AG04450 (cell line): ENCODE results near the gene ZFR2. TPM values are rescaled to one million over a fixed set of nuclear protein-coding genes. Genes with fewer than 3 reads are reported as not detected.

ENCODE experiments used
- CTCF ChIA-PET: fragments of 300-600, 350-600 bp; formaldehyde crosslinking; extraction: SDS; loops from one replicate; lab custom pipeline; 2022; ENCODE audit warnings: antibody characterized with exemption, inconsistent platforms; lab: Charles Lee
- POLR2A ChIA-PET: fragments of 350-600 bp; formaldehyde crosslinking; extraction: SDS; loops from one replicate; lab custom pipeline; 2021; ENCODE audit warnings: antibody characterized with exemption, inconsistent platforms; lab: Yijun Ruan, JAX
- DNase-seq: peaks from one replicate; pipeline ENCODE4 v3.0.0-alpha.2; 2011; ENCODE audit warnings: low read depth, low spot score
- H3K27ac ChIP-seq: one replicate; pipeline ENCODE4 v1.5.1; 2012; ENCODE audit warnings: low read depth, low read length, control low read depth
- H3K27me3 ChIP-seq: one replicate; pipeline ENCODE4 v1.6.0; 2012; ENCODE audit warnings: low read length; ENCODE audit not compliant: control insufficient read depth, insufficient read depth
- H3K4me3 ChIP-seq: 2 replicates; pipeline ENCODE4 v1.5.1; 2011; ENCODE audit warnings: mild to moderate bottlenecking, low read depth, low read length, control low read depth
- H3K9me3 ChIP-seq: 2 replicates; pipeline ENCODE4 v1.5.1; 2012; ENCODE audit warnings: low read length; ENCODE audit not compliant: control insufficient read depth, insufficient read depth
- polyA plus RNA-seq: library from polyadenylated mRNA; depleted of rRNA; stranded (reverse); fragments of >200 nt; gene quantifications from 2 replicates; pipeline ENCODE4 v1.2.3, GENCODE V29; 2011
- TF ChIP-seq, protein P1 (sequence below): IDR thresholded peaks from 2 replicates; pipeline ENCODE4 v1.5.1; 2011; ENCODE audit warnings: low read depth, low read length, control low read depth, inconsistent platforms

ZFR2 gene
- polyA plus RNA-seq, 1 experiment = not detected

DNA sequence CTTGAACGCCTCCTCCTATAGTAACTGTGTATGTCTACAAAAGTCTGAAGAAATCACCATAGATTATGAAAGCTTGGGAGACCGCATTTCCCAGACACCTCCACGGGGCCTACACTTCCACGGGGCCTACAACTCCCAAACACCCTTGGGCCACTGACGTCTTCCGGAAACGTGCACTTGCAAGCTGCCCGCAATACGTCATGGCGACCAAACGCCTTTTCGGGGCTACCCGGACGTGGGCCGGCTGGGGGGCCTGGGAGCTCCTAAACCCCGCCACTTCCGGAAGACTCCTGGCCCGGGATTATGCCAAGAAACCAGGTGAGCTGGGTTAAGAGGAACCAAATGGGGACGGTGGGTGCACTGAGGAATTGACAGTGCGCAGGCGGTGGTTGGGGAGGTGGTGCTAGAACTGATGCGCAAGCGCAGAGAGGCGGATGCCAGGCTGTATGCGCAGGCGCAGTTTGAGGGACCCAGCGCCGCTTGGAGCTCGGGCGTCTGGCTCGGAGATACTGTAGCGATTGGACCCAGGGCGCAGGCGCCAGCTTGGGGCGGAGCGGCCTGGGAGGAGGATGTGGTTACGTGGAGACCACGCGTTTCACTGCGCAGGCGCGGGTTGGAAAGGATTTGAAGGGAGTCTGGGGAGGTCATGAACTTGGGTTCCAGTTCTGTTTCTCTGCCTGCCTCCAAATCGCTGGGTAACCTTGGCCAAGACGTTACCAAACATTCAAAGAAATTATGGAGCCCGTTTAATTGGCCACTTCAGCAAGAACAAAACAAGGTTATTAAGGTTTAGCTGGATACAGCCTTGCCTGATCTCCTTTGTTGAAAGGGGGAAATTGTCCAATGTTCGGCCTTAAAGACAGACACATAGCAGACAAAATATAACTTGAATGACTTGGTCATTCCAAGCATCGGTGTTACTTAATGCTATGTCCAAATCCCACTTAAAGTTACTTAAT, 106.1 kb downstream of the ZFR2 start, which contains the start of gene MRPL54:
Gene MRPL54 (plus strand): TSS at position 182 of the 959 bp plus-strand sequence. CDS start 19 bp downstream, at position 201.
- Histone ChIP-seq H3K27me3 (no peaks in the 10 kb centered on the region), H3K4me3 (peak within 1 kb of the TSS; percentile 99), H3K27ac (peak within 1 kb of the TSS; percentile 98), H3K9me3 (no peaks in the 10 kb centered on the region; the same call in 1 of the 2 replicates)
- peak; percentile 98 for DNase-seq
- CTCF ChIA-PET = interaction anchor here (0.6 to 1.6 kb wide), 5 partner anchors 22 to 278 kb away, joined by 3 to 7 read pairs (median 5); no protein-coding TSS in a partner anchor
- TF ChIP-seq, protein P1, sequence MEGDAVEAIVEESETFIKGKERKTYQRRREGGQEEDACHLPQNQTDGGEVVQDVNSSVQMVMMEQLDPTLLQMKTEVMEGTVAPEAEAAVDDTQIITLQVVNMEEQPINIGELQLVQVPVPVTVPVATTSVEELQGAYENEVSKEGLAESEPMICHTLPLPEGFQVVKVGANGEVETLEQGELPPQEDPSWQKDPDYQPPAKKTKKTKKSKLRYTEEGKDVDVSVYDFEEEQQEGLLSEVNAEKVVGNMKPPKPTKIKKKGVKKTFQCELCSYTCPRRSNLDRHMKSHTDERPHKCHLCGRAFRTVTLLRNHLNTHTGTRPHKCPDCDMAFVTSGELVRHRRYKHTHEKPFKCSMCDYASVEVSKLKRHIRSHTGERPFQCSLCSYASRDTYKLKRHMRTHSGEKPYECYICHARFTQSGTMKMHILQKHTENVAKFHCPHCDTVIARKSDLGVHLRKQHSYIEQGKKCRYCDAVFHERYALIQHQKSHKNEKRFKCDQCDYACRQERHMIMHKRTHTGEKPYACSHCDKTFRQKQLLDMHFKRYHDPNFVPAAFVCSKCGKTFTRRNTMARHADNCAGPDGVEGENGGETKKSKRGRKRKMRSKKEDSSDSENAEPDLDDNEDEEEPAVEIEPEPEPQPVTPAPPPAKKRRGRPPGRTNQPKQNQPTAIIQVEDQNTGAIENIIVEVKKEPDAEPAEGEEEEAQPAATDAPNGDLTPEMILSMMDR = no peak
- POLR2A ChIA-PET = interaction anchor here (0.5 to 1.6 kb wide), 10 partner anchors 22 to 1861 kb away, joined by 3 to 13 read pairs (median 4); partner anchors contain the start of genes DAPK3 and EEF2

DNA sequence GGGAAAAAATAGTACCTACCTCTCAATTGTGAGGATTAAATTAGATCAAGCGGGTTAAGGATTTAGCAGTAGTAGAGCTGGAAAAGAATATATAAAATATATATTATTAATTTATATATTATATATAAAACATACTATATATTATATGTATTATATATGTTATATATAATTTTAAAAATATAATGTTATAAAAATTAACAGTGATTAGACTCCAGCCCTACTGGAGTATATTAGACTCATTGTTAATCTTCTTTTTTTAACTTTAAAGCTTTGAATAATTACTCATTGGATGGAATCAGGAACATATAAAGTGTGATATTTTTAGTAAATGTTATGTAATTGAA, 106.7 kb downstream of the ZFR2 start:
- TF ChIP-seq, protein P1 = no peak
- CTCF ChIA-PET = interaction anchor here (0.7 to 1.6 kb wide), 3 partner anchors 21 to 277 kb away, joined by 3 to 7 read pairs (median 6); no protein-coding TSS in a partner anchor
- Histone ChIP-seq H3K27me3 (no peaks in the 10 kb centered on the region), H3K9me3 (no peaks in the 10 kb centered on the region; the same call in 1 of the 2 replicates), H3K4me3 (peak overlapping the region; percentile 99; the same call in 1 of the 2 replicates), H3K27ac (peak overlapping the region; percentile 43)
- DNase-seq = no peak
- POLR2A ChIA-PET = interaction anchor here (0.6 to 1.6 kb wide), 4 partner anchors 35 to 223 kb away, joined by 3 to 13 read pairs (median 8); partner anchors contain the start of genes DAPK3 and EEF2

DNA sequence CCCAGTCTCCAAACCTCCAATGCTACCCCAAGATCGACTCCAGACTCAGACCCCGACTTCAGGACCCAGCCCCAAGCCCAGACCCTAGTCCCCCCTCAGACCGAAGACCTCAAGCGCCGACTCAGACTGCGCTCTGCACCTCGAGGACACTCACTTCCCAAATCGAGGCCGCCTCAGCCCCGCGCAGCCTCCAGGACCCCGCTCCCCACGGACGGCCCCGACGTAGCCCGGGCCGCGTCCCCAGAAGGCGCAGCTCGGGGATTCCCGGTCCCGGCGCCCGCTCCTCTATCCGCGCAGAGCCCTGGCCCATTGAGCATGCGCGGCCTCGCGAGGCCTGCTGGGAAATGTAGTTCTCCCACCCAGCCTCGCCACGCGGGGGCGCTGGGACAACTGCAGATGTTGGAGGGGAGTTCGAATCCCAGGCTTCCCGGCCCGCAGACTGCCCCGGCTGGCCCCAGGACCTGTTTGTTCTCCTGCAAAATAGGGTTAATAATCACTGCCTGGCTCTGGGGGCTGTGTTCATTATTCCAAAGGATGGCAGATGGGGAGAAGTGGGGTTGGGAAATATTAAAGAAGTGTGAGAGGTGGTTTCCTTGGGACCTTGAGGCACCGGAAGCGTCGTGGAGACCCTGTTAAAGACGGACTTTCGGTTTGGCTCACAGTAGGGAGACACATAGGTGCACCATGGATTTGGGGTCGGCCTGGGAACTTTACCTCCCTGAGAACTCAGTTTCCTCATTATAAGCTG, 107.3 kb downstream of the ZFR2 start, which contains the start of gene APBA3:
Gene APBA3 (minus strand): TSS at position 311 of the 748 bp plus-strand sequence. CDS start 1,428 bp downstream, outside the sequence.
- DNase-seq = peak; percentile 59
- ChIA-PET CTCF (interaction anchor here (0.7 to 1.6 kb wide), 3 partner anchors 20 to 276 kb away, joined by 3 to 7 read pairs (median 6); no protein-coding TSS in a partner anchor), POLR2A (interaction anchor here (1.4 to 1.6 kb wide), 3 partner anchors 207 to 224 kb away, joined by 6 to 13 read pairs (median 10); partner anchors contain the start of genes DAPK3 and EEF2)
- Histone ChIP-seq H3K9me3 (no peaks in the 10 kb centered on the region; the same call in 1 of the 2 replicates), H3K27me3 (no peaks in the 10 kb centered on the region), H3K27ac (peak within 1 kb of the TSS; percentile 98), H3K4me3 (peak within 1 kb of the TSS; percentile 99)
- TF ChIP-seq, protein P1 = peak; percentile 61

DNA sequence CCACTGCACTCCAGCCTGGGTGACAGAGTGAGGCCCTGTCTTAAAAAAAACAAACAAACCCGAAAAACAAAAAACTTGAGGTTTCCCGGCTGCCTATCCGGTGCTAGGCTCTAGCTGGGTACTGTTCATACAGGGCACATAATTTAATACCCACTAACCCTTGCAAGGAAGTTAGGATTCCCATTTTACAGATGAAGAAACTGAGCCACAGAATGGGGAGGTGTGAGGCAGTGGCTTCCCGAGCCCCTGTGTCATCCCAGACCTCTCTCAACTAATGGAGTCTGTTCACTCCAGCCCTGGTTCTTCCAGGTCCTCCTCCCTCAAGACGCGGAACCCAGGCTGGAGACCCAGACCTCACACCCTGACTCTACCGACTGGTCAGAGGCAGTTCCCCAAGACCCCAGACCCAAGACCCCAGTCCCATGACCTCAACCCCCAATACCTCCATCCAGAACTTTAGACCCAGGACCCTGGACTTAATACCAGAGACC, 107.9 kb downstream of the ZFR2 start:
- no peaks in the 10 kb centered on the region for H3K27me3 ChIP-seq
- H3K27ac ChIP-seq = peak overlapping the region; percentile 43
- ChIA-PET CTCF (no interaction called here), POLR2A (no interaction called here)
- TF ChIP-seq, protein P1 = no peak
- DNase-seq = no peak
- H3K9me3 ChIP-seq = no peaks in the 10 kb centered on the region; the same call in 1 of the 2 replicates
- H3K4me3 ChIP-seq = peak overlapping the region; percentile 99
